Ammon's horn (tissue), 1 donor: ENCODE results near the gene PRKCE.

Experiments
- DNase-seq: peaks from one replicate; pipeline ENCODE4 v3.0.0-alpha.2; 2016; ENCODE audit warnings: low spot score

The PRKCE gene

GRCh38 chr2:45631955-45632354, 19.5 kb upstream of the PRKCE start:
- no peak for DNase-seq

- DNase-seq, result no peak
Observed at GRCh38 chr2:45634223-45634622, 17.3 kb upstream of the PRKCE start.

DNA sequence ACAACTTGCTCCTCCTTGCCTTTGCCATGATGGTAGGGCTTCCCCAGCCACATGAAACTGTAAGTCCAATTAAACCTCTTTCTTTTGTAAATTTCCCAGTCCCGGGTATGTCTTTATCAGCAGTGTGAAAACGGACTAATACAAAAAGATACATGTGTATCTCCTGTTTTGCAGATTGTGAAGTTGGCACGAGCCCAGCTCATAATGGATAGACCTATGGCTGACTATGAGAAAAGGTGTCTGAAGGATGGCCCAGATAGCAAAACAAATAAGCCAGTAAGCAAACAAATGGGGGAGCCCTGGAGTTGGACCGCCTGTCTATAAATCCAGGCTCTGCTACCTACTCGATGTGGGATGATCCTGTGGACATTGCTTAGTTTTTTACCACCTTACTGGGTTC, 15.5 kb upstream of the PRKCE start:
- no peak for DNase-seq

- no peak for DNase-seq
Observed at GRCh38 chr2:45637440-45637839, 14.0 kb upstream of the PRKCE start.

- no peak for DNase-seq
Observed at GRCh38 chr2:45640576-45640975, 10.9 kb upstream of the PRKCE start.

DNA sequence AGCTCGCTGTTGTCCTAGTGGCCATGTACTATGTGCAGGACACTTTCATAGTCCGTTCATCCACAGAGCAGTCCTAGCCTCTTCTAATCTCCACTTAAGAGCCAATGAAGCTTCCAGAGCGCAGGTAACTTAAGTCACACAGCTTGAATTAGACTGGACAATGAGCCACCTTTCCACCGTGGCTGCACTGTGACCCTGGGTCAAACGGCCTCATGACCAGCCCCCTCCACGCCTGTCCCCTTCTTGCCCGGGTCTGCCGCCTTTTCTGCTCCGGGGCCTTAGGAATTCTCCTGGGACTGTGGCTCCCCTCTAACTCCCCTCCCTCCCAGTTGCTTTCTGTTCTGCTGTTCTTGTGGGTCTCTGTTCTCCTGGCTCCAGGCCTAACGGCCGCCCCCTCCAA, 8.4 kb upstream of the PRKCE start:
- no peak for DNase-seq

DNA sequence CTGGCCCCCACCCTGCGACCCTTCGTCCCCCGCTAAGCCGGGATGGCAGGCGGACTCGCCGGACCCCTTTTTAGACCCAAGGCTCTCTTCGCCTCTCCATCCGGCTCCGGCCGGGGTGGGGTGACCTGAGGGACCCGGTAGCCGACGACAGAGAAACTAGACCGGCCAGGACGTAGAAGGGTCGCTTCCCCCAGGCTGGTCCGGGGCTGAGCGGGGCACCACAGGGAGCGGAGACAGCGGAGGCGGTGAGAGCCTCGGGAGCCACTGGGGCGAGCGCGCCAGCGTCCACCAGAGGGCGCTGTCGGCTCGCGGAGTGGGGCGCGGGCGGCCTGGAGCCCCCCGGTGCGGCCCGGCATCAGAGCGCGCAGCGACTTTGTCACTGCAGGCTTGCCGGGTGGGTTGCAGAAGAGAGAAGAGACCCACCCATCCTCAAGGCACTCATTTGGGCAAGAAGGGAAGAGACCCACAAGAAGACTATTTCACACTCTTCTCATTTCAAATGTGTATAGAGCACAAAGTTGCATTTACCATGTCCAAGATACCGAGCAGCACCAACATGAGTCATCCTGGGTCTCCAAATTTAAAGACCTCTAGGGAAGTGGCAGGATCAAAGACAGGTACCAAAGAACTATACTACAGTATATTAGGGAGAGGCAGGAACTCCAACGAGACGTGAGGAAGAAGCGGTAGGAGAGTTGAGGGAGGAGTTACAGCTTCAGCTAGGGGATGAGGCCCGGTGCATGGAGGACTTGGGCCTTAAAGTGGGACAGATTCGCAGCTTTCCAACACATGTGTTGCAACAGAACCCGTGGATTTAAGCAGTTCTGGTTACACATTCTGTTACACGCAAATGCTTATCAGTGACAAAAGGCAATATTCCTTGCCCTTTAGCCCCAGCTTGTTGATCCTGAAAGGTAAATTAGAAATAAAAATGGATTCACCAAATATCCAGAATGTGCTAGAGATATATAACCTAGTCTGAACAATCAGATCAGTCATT, 7.6 kb upstream of the PRKCE start:
- peak; percentile 66 for DNase-seq

DNA sequence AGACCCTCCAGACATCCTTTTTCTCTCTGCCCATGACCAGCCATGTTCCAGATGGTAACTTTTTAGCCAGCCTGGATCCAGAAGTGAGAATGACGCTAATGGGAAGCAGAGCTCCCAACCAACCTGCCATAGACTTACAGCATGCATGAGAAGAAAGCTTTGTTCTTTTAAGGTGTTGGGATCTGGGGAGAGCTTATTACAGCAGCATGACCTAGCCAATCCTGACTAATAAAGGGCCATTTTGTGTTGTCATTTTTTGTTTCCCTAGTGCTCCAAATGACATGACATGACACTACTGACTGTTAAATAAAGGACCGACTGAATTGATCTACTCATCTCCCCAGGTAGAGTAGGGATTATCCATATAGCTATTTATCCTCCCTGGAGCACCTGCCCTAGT, 5.2 kb upstream of the PRKCE start:
- no peak for DNase-seq

DNA sequence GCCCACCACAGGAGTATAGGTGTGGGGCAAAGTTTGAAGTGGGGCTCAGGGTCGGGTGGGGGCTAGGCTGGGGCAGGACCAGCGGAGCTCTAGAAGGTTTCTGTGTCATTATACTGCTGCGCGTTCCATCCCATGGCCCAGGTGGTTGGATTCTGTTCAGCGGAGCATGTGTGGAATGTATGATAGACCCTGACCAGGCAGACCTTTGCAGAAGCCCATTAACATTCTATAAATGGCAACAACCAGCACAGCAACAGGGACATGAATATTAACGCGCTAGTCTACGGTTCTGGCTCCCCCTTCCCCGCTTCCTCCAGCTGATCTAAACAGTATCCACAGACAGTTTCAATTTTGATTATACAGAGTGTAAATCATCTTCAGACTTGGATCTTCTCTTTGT, 4.1 kb upstream of the PRKCE start:
- DNase-seq, result no peak

DNA sequence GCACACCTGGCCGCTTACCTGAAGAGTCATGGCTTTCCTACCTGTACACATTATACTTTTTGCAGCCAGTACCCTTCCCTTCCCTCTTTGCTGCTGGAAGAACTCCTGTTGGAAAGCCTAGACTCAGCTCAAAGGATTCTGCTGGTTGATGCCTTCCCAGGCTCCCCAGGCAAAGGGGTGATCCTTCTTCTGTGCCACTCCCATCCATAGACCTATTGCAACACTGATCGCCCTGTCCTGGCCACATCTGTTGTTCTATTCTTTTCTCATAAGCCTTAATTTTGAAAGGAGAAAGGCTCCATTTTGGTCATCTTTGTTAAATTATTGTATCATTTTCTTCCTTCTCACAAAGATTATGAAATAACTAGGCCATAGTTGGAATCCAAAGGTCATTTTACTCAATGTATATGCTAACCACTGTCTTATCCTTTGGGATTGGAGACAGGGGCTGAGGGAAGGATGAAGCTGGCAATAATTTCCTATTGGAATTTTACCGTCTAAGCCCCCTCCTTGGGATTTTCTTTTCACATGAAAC, 3.4 kb upstream of the PRKCE start:
- no peak for DNase-seq

DNA sequence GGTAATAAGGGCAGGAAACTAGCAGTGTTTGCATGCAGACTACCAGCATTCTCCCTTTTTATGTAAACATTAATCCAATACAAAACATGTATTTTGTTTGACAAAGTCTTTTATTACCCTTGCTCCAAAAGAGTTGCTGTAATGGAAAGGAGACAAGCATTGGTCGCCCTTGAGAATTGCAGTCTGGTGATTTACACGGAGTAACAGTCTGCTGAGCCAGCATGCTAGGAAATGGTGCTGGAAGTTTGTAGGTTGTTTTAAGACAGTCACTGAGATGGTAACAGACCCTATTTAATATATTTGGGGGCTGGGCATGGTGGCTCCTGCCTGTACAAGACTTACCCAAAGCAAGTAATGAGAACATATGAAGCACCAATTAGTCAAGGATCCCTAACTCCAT, 2.8 kb upstream of the PRKCE start:
- DNase-seq, result no peak

- no peak for DNase-seq
Observed at GRCh38 chr2:45649462-45649857, 2.0 kb upstream of the PRKCE start.

GRCh38 chr2:45649858-45650811, 1.3 kb upstream of the PRKCE start:
- DNase-seq, result peak; percentile 46

- peak; percentile 97 for DNase-seq
Observed at GRCh38 chr2:45650851-45651414, 542 bp upstream of the PRKCE start.

DNA sequence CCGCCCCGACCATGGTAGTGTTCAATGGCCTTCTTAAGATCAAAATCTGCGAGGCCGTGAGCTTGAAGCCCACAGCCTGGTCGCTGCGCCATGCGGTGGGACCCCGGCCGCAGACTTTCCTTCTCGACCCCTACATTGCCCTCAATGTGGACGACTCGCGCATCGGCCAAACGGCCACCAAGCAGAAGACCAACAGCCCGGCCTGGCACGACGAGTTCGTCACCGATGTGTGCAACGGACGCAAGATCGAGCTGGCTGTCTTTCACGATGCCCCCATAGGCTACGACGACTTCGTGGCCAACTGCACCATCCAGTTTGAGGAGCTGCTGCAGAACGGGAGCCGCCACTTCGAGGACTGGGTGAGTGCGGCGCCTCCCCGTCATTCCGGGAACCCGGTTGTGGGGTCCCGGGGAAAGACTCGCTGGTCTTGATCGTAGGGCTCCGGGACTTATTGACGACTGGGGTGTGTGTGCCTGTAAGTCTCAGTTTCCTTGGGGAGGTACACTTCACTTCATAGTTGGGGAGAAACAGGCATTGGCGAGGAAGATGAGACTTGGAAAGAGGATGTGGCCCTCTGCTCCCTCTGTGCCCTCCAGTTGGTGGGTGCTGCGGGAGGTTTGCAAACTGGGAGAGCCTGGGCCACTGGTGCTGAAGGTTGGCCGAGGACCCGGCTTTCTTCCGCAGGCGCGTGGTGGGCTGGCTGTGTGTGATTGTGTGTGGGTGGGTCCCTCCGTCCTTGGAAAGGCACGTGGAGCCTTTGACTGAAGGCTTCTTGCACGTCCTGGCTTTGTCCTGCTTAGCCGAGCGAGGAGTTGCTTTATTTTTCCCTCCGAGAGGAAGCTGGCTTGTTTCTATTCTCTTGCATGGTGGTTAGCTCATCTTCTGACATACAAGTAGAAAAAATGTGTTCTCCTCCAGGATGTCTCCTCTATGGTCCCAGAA, 886 bp downstream of the PRKCE start:
- DNase-seq, result peak; percentile 43

DNA sequence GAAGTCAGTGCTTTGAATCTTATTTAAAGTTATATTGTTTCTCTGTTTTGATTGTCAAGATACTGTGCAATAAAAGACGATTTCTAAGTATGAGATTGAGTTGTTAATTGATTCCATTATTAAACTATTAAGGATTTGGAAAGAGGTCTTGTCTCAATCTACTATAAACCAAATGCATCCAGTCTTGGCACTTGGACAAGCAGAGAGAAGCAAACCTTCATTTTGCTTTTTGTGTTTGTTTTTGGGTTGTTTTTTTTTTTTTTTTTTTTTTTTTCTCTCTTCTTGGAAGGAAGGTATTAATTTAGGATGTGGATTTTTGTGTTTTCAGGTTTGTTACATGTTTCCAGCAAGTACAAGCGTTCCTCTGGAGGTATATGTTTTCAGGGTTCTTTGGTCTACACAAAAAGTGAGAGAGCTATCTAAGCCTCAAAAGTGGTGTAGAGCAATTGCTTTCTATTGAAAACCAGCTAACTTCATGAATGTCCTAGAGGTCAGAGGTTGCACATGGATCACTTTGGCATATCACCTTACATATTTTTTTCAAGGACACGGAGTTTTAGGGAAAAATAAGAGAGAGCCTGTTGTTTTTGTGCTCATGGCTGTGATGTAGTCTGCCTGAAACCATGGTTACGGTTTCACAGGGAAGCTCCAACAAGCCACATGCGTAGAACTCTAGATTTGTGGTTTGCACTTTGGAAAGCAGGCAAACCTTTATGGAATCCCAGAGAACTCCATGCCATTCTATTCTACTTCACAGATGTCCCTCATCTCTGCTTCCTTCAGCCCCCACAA, 1.8 kb downstream of the PRKCE start:
- peak; percentile 43 for DNase-seq

GRCh38 chr2:45654250-45654649, 2.8 kb downstream of the PRKCE start:
- DNase-seq, result no peak

DNA sequence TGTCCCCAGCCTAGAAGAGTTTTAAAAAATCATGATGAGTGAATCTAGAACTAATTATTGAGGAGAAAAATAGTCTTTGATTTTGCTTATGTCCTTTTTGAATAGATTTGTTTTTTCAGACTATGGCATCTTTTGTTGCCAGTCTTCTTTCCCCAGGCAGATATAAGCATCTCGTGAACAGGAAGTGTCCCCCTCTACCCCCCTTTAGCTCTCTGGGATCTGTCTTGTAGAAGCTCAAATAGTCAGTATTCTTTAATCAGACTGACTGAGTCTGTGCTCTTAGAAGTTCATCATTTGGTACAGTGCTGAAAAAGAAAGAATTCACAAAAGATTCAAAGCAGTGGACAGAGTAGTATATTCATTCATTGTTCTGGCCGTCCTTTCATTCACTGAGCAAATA, 10.4 kb downstream of the PRKCE start:
- no peak for DNase-seq

- DNase-seq, result no peak
Observed at GRCh38 chr2:45664635-45665261, 13.3 kb downstream of the PRKCE start.

GRCh38 chr2:45668509-45668908, 17.0 kb downstream of the PRKCE start:
- no peak for DNase-seq
